Neural cell (in vitro differentiated cells): ENCODE data around the gene SPR. TPM values are rescaled to one million over a fixed set of nuclear protein-coding genes. Genes with fewer than 3 reads are reported as not detected.

Source experiments
- H2AFZ ChIP-seq: fragments of 200-600, 300-800 bp; sonication (generic), shearing (Covaris generic); 2 replicates; pipeline ENCODE4 v1.6.0; 2014; ENCODE audit warnings: low read depth, mild to moderate bottlenecking, antibody characterized with exemption, low read length, moderate library complexity
- H3F3A ChIP-seq: fragments of 200-600 bp; shearing (Covaris generic); 2 replicates; pipeline ENCODE4 v1.6.1; 2016; ENCODE audit warnings: mild to moderate bottlenecking, moderate library complexity, mixed read lengths, antibody characterized with exemption, low read length; ENCODE audit not compliant: insufficient read depth, poor library complexity, severe bottlenecking
- H3K27ac ChIP-seq: fragments of 200-600, 300-800 bp; sonication (generic), shearing (Covaris generic); 2 replicates; pipeline ENCODE4 v1.5.1; 2014; ENCODE audit warnings: mild to moderate bottlenecking, low read length, moderate library complexity
- H3K27me3 ChIP-seq: fragments of 300-800, 200-600 bp; sonication (generic), shearing (Covaris generic); 2 replicates; pipeline ENCODE4 v1.6.0; 2014; ENCODE audit warnings: mild to moderate bottlenecking, low read depth, low read length, moderate library complexity; ENCODE audit not compliant: insufficient read depth
- H3K36me3 ChIP-seq: fragments of 300-800, 200-600 bp; sonication (generic), shearing (Covaris generic); 2 replicates; pipeline ENCODE4 v1.5.1; 2014; ENCODE audit warnings: mild to moderate bottlenecking, antibody characterized with exemption, low read length, moderate library complexity; ENCODE audit not compliant: insufficient read depth
- H3K4me2 ChIP-seq: fragments of 300-800, 200-600 bp; sonication (generic), shearing (Covaris generic); 2 replicates; pipeline ENCODE4 v1.6.0; 2014; ENCODE audit warnings: mild to moderate bottlenecking, low read length
- H3K4me3 ChIP-seq: fragments of 300-800, 200-600 bp; sonication (generic), shearing (Covaris generic); 2 replicates; pipeline ENCODE4 v1.5.1; 2014; ENCODE audit warnings: mild to moderate bottlenecking, low read length, moderate library complexity
- H3K79me2 ChIP-seq: fragments of 200-600 bp; shearing (Covaris generic); replicated peaks from 2 replicates; pipeline ENCODE4 v1.6.0; 2014; ENCODE audit warnings: mild to moderate bottlenecking, low read length, moderate library complexity; ENCODE audit not compliant: insufficient read depth
- H3K9ac ChIP-seq: fragments of 300-800, 200-600 bp; sonication (generic), shearing (Covaris generic); 2 replicates; pipeline ENCODE4 v1.6.1; 2016; ENCODE audit warnings: mild to moderate bottlenecking, low read length, mixed read lengths
- H3K9me2 ChIP-seq: fragments of 200-600 bp; shearing (Covaris generic); 2 replicates; pipeline ENCODE4 v1.6.1; 2016; ENCODE audit warnings: mild to moderate bottlenecking, low read length, mixed read lengths; ENCODE audit not compliant: insufficient read depth
- H3K9me3 ChIP-seq: fragments of 200-600, 300-800 bp; sonication (generic), shearing (Covaris generic); 2 replicates; pipeline ENCODE4 v1.6.1; 2016; ENCODE audit warnings: mild to moderate bottlenecking, mixed run types, low read length, moderate library complexity, mixed read lengths
- H4K20me1 ChIP-seq: fragments of 200-600 bp; shearing (Covaris generic); 2 replicates; pipeline ENCODE4 v1.6.1; 2016; ENCODE audit warnings: mild to moderate bottlenecking, mixed run types; ENCODE audit not compliant: insufficient read depth
- EP300 ChIP-seq: fragments of 450-650 bp; conservative IDR thresholded peaks from 2 replicates; pipeline ENCODE4 v1.6.1; 2014; ENCODE audit warnings: antibody characterized with exemption, mild to moderate bottlenecking, moderate library complexity; ENCODE audit not compliant: poor library complexity, severe bottlenecking
- EZH2 ChIP-seq: fragments of 200-600, 300-800 bp; shearing (Covaris generic), sonication (generic); IDR thresholded peaks from 2 replicates; pipeline ENCODE4 v1.6.1; 2014; ENCODE audit warnings: antibody characterized with exemption, low read length, borderline replicate concordance, mild to moderate bottlenecking; ENCODE audit not compliant: insufficient read depth, poor library complexity, severe bottlenecking
- MXI1 ChIP-seq: fragments of 450-650 bp; conservative IDR thresholded peaks from 2 replicates; pipeline ENCODE4 v1.6.1; 2014; ENCODE audit warnings: antibody characterized with exemption, mild to moderate bottlenecking; ENCODE audit not compliant: poor library complexity, severe bottlenecking
- POLR2AphosphoS5 ChIP-seq: IDR thresholded peaks from 2 replicates; pipeline ENCODE4 v1.6.1; 2012
- RAD21 ChIP-seq: fragments of 450-650 bp; conservative IDR thresholded peaks from 2 replicates; pipeline ENCODE4 v1.6.1; 2014; ENCODE audit warnings: antibody characterized with exemption, mild to moderate bottlenecking, moderate library complexity
- SMC3 ChIP-seq: fragments of 450-650 bp; conservative IDR thresholded peaks from 2 replicates; pipeline ENCODE4 v1.6.1; 2014; ENCODE audit warnings: antibody characterized with exemption, mild to moderate bottlenecking, moderate library complexity; ENCODE audit not compliant: poor library complexity
- TAF1 ChIP-seq: IDR thresholded peaks from 2 replicates; pipeline ENCODE4 v1.6.1; 2012; ENCODE audit warnings: low read depth
- polyA plus RNA-seq: library from polyadenylated mRNA; depleted of rRNA; stranded (reverse); fragments of >200 nt; gene quantifications from 2 replicates; pipeline ENCODE4 v1.2.3, GENCODE V29; 2014
- TF ChIP-seq, protein P1 (sequence below): IDR thresholded peaks from 2 replicates; pipeline ENCODE4 v1.6.1; 2012; ENCODE audit warnings: borderline replicate concordance
- TF ChIP-seq, protein P2 (sequence below): fragments of 450-650 bp; IDR thresholded peaks from 2 replicates; pipeline ENCODE4 v1.5.1; 2014; ENCODE audit warnings: antibody characterized with exemption, mild to moderate bottlenecking, moderate library complexity; ENCODE audit not compliant: poor library complexity, severe bottlenecking

The SPR gene
- polyA plus RNA-seq, 1 donor from 2014 or later, result 1.8 TPM

DNA sequence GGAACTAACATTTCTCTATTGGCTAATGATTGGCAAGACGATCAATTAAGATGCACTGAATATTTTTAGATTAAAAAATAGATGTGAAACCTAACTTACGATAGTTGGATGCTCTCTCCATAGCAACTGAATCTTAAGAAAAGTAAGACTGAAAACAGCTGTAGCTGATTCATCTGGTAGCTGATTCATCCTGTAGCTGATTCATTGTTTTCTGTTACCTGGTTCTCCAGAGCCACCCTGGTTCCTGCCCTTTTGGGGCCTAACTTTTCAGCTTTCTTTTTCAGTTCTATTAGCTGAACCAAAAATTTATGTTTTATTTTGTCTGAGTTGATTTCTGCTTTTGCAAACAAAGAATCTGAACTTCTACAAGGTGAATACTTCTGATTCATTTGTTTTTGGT, 22.7 kb upstream of the SPR start:
- no peak for TF ChIP-seq SMC3
- TF ChIP-seq EZH2, result no peak
- no peak for TF ChIP-seq RAD21
- TF ChIP-seq, protein P1, sequence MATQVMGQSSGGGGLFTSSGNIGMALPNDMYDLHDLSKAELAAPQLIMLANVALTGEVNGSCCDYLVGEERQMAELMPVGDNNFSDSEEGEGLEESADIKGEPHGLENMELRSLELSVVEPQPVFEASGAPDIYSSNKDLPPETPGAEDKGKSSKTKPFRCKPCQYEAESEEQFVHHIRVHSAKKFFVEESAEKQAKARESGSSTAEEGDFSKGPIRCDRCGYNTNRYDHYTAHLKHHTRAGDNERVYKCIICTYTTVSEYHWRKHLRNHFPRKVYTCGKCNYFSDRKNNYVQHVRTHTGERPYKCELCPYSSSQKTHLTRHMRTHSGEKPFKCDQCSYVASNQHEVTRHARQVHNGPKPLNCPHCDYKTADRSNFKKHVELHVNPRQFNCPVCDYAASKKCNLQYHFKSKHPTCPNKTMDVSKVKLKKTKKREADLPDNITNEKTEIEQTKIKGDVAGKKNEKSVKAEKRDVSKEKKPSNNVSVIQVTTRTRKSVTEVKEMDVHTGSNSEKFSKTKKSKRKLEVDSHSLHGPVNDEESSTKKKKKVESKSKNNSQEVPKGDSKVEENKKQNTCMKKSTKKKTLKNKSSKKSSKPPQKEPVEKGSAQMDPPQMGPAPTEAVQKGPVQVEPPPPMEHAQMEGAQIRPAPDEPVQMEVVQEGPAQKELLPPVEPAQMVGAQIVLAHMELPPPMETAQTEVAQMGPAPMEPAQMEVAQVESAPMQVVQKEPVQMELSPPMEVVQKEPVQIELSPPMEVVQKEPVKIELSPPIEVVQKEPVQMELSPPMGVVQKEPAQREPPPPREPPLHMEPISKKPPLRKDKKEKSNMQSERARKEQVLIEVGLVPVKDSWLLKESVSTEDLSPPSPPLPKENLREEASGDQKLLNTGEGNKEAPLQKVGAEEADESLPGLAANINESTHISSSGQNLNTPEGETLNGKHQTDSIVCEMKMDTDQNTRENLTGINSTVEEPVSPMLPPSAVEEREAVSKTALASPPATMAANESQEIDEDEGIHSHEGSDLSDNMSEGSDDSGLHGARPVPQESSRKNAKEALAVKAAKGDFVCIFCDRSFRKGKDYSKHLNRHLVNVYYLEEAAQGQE, result no peak
- TF ChIP-seq POLR2AphosphoS5, result no peak
- TF ChIP-seq TAF1, result no peak
- H3K36me3 ChIP-seq, result no peaks in the 10 kb centered on the region
- H3F3A ChIP-seq, result no peaks in the 10 kb centered on the region
- H3K4me3 ChIP-seq, result no peak overlapping the region
- no peaks in the 10 kb centered on the region for H4K20me1 ChIP-seq
- no peaks in the 10 kb centered on the region for H3K9me3 ChIP-seq
- no peak overlapping the region for H3K4me2 ChIP-seq
- H3K9me2 ChIP-seq, result no peaks in the 10 kb centered on the region
- H3K27me3 ChIP-seq, result peaks cover 4% of the 10 kb centered on the region
- no peak overlapping the region for H3K9ac ChIP-seq
- H3K79me2 ChIP-seq, result no peaks in the 10 kb centered on the region
- H3K27ac ChIP-seq, result no peak overlapping the region
- H2AFZ ChIP-seq, result no peak overlapping the region

DNA sequence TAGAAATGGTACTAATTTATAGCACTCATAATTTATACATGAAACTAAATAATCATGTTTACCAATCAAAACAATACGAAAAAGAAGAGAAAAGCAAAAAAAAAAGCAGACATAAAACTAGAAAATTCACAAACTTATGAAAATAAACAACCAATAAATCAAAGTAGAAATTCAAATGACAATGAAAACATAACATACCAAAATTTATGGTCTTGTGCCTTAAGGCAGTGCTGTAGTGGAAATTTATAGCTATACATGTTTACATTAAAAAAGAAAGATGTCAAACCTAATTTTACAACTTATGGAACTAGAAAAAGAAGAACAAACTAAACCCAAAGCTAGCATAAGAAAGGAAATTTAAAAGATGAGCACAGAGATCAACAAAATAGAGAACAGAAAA, 16.1 kb upstream of the SPR start:
- no peaks in the 10 kb centered on the region for H3F3A ChIP-seq
- no peak for TF ChIP-seq POLR2AphosphoS5
- no peak for TF ChIP-seq SMC3
- no peak for TF ChIP-seq RAD21
- TF ChIP-seq, protein P1, result no peak
- TF ChIP-seq TAF1, result no peak
- no peak for TF ChIP-seq EZH2
- TF ChIP-seq, protein P2, sequence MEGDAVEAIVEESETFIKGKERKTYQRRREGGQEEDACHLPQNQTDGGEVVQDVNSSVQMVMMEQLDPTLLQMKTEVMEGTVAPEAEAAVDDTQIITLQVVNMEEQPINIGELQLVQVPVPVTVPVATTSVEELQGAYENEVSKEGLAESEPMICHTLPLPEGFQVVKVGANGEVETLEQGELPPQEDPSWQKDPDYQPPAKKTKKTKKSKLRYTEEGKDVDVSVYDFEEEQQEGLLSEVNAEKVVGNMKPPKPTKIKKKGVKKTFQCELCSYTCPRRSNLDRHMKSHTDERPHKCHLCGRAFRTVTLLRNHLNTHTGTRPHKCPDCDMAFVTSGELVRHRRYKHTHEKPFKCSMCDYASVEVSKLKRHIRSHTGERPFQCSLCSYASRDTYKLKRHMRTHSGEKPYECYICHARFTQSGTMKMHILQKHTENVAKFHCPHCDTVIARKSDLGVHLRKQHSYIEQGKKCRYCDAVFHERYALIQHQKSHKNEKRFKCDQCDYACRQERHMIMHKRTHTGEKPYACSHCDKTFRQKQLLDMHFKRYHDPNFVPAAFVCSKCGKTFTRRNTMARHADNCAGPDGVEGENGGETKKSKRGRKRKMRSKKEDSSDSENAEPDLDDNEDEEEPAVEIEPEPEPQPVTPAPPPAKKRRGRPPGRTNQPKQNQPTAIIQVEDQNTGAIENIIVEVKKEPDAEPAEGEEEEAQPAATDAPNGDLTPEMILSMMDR, result no peak
- TF ChIP-seq MXI1, result no peak
- no peak for TF ChIP-seq EP300
- no peak overlapping the region for H3K4me2 ChIP-seq
- no peak overlapping the region for H2AFZ ChIP-seq
- peaks cover 3% of the 10 kb centered on the region for H3K9me3 ChIP-seq
- no peak overlapping the region for H3K4me3 ChIP-seq
- H3K27me3 ChIP-seq, result no peaks in the 10 kb centered on the region
- H3K27ac ChIP-seq, result no peak overlapping the region
- no peaks in the 10 kb centered on the region for H3K9me2 ChIP-seq
- H3K79me2 ChIP-seq, result no peaks in the 10 kb centered on the region
- H3K36me3 ChIP-seq, result no peaks in the 10 kb centered on the region
- no peaks in the 10 kb centered on the region for H4K20me1 ChIP-seq
- no peak overlapping the region for H3K9ac ChIP-seq
